Activated CD4-positive, alpha-beta memory T cell treated with anti-CD3 and anti-CD28 coated beads, Interleukin-2, amount 10 ng/mL, durations not matched to agents 7 days and 5 days (primary cell): ENCODE data around the gene MAFG. TPM values are rescaled to one million over a fixed set of nuclear protein-coding genes. Genes with fewer than 3 reads are reported as not detected.

ENCODE experiments used
- CTCF ChIA-PET: fragments of 350-600 bp; sonication (Branson Sonifier 250); formaldehyde crosslinking; loops from one replicate; lab custom pipeline; 2021; ENCODE audit warnings: antibody characterized with exemption, inconsistent platforms; lab: Charles Lee
- POLR2A ChIA-PET: fragments of 350-600 bp; sonication (Branson Sonifier 250); formaldehyde crosslinking; loops from one replicate; lab custom pipeline; 2021; ENCODE audit warnings: antibody characterized with exemption; lab: Charles Lee
- DNase-seq: peaks from one replicate; pipeline ENCODE4 v3.0.0-alpha.2; 2020
- H3K27ac Mint-ChIP-seq: one replicate; pipeline ENCODE4 v1.8.0; 2021; ENCODE audit warnings: mild to moderate bottlenecking, mixed read lengths
- H3K27me3 Mint-ChIP-seq: one replicate; pipeline ENCODE4 v1.8.0; 2021; ENCODE audit warnings: mixed read lengths
- H3K36me3 Mint-ChIP-seq: one replicate; pipeline ENCODE4 v1.8.0; 2021; ENCODE audit warnings: low read depth, mixed read lengths
- H3K4me1 Mint-ChIP-seq: one replicate; pipeline ENCODE4 v1.8.0; 2021; ENCODE audit warnings: mixed read lengths
- H3K4me3 Mint-ChIP-seq: one replicate; pipeline ENCODE4 v1.8.0; 2021; ENCODE audit warnings: mild to moderate bottlenecking, mixed read lengths
- H3K9me3 Mint-ChIP-seq: one replicate; pipeline ENCODE4 v1.8.0; 2021; ENCODE audit warnings: mixed read lengths
- total RNA-seq, 2 experiments: library from RNA; stranded (reverse); gene quantifications; one replicate each; pipeline ENCODE4 v1.2.3, GENCODE V29; 2021

The MAFG gene
- total RNA-seq, 2 experiments from 2014 or later, result 35.2 to 36.5 TPM

DNA sequence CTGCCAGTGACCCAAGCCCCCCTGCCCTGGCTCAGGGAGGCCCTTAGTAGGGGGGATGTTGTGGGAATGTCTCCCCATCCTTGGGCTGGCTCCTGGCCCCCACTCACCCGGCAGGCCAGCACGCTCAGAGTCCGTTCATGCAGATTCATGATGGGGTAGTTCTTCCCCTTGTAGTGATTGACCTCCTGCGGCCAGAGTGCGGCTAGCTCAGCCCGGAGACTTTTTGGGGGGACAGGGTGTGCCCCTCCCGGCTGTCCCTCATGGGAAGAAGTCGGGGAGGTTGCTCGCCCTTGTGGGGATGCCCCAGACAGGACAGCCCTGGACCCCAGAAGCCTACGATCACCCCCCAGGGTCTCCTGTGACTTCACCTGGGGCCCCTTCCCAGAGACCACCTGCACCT is 21.5 kb downstream of the MAFG start:
- Mint-ChIP-seq H3K4me3 (no peak overlapping the region), H3K4me1 (peaks cover 18% of the 10 kb centered on the region), H3K9me3 (no peaks in the 10 kb centered on the region), H3K27me3 (peaks cover 6% of the 10 kb centered on the region), H3K36me3 (peaks cover 9% of the 10 kb centered on the region), H3K27ac (no peak overlapping the region)
- CTCF ChIA-PET, result no interaction called here
- POLR2A ChIA-PET, result interaction anchor here (2.0 kb wide), 1 partner anchor 14 kb away, joined by 5 read pairs; the partner anchor contains the start of genes ALYREF and ANAPC11
- no peak for DNase-seq

DNA sequence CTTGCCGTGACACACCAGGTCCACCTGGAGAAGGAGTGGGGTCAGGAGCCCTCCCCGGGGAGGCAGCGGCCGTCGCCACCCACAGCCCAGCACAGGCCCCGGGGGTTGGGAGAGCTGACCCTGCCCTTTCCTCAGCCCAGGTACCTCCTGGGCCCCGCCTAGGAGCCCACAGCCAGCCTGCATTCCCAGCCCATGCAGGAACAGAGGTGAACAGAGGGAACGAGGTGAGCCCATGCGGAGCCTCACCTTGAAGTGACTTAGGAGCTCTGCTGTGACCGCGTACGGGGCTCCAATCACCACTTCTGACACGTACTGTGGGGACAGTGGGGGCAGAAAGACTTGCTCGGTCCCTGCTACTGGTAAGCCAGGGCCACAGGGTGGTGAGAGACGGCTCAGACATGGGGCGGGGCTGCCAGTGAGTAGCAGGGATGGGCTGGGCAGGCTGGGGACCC is 22.1 kb downstream of the MAFG start:
- Mint-ChIP-seq H3K4me1 (peaks cover 18% of the 10 kb centered on the region), H3K27ac (no peak overlapping the region), H3K27me3 (peaks cover 9% of the 10 kb centered on the region), H3K9me3 (no peaks in the 10 kb centered on the region), H3K4me3 (no peak overlapping the region), H3K36me3 (peaks cover 12% of the 10 kb centered on the region)
- DNase-seq, result no peak
- CTCF ChIA-PET, result no interaction called here
- POLR2A ChIA-PET, result interaction anchor here (2.0 kb wide), 1 partner anchor 13 kb away, joined by 5 read pairs; the partner anchor contains the start of genes ALYREF and ANAPC11

DNA sequence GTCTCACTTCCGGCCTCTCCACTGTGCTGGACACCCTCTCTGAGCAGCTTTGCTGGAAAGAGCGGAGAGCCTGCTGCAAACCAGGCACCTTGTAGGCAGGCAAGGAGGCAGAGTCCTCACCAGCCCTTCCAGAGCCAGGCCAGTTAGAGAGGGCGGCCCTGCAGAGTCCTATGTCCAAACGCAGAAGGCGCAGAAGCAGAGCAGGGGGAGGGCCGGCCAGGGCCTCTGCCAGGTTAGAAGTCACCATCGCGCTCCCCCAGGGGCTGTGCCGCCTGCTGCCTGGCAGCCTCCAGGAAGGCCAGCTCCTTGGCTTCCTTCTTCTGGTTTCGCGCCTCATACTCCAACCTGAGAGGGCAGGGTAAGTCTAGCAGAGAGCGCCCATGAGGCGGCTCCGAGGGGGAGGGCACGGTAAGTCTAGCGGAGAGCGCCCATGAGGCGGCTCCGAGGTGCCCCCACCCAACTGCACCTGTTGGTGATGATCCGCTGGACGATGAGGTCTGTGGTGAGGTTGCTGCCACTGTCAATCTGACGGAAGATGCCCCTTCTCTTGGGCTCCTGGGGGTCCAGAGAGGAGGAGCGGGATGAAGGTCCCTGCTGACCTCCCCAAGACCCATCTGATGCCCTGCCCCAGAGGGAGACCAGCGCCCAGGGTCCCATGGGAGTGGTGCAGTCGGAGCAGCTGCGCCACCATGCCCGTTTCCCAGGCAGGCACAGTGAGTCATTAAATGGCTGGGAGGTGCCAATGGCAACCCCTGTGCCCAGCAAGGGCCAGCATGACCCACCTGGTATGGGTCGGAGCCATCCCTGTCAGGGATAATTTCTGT is 22.7 kb downstream of the MAFG start:
- Mint-ChIP-seq H3K36me3 (peaks cover 17% of the 10 kb centered on the region), H3K4me3 (no peak overlapping the region), H3K9me3 (no peaks in the 10 kb centered on the region), H3K27me3 (peaks cover 9% of the 10 kb centered on the region), H3K27ac (no peak overlapping the region), H3K4me1 (peaks cover 12% of the 10 kb centered on the region)
- ChIA-PET POLR2A (interaction anchor here (1.5 to 2.0 kb wide), 2 partner anchors 13 to 34 kb away, joined by 4 to 5 read pairs; partner anchors contain the start of genes ALYREF, ANAPC11 and ARHGDIA), CTCF (no interaction called here)
- DNase-seq, result no peak

DNA sequence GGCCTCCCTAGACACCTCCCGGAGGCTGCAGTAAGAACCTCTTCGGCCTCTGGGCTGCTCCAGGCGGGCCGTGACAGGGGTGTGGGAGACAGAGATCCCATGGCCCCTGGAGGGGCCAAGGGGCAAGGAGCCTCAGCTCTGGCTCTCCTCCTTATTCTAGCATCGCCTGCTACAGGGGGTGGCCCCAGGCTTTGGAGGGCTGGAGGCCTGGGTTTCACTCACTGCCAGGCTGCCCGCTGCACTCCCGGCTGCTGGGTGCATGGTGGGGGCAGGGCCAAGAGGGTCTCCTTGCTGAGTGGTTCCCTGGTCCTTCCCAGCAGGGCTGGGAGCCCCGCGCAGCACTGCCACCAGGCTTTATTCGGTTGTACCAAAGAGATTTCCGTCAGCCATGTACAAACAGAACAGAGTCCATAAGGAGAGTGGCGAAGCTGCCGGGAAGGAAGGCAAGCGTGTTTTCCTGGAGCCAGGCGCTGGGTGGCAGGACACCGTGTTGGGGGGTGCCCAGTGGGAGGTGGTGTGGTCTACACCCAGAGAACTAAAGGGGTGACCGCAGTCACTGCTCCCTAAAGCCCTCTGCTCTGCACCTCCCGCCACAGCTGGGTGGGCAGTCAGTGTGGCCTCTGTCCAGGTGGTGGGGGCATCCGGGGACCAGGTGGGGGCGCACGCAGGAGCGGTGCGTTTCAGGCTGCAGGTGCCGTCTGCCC is 23.5 kb downstream of the MAFG start:
- H3K36me3 Mint-ChIP-seq, result peaks cover 18% of the 10 kb centered on the region
- H3K4me1 Mint-ChIP-seq, result peaks cover 9% of the 10 kb centered on the region
- H3K27me3 Mint-ChIP-seq, result peaks cover 9% of the 10 kb centered on the region
- H3K27ac Mint-ChIP-seq, result no peak overlapping the region
- POLR2A ChIA-PET, result interaction anchor here (1.5 kb wide), 1 partner anchor 33 kb away, joined by 4 read pairs; the partner anchor contains the start of gene ARHGDIA
- CTCF ChIA-PET, result no interaction called here
- no peaks in the 10 kb centered on the region for H3K9me3 Mint-ChIP-seq
- DNase-seq, result no peak
- no peak overlapping the region for H3K4me3 Mint-ChIP-seq

DNA sequence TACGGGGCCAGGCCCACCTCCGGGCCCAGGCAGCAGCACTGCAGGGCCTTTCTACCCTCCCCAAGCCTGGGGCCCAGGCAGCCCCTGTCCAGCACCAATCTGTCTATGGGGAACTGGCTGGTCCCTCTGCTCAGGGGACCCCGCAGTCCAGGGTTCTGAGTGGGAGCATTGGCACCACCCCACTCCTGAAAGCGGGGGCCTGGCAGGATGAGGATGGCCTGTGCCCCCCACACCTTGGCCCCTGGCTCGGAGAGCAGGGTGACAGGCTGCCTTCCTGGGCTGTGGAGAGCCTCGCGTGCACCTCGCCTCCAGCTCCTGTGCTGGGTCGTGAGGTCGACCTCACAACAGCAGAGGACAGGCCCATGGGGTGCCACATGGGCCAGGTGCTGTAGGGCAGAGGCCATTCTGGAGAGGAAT is 24.1 kb downstream of the MAFG start:
- DNase-seq, result no peak
- POLR2A ChIA-PET, result interaction anchor here (1.5 kb wide), 2 partner anchors 14 to 33 kb away, joined by 4 to 6 read pairs; partner anchors contain the start of genes ARHGDIA and SIRT7
- H3K27me3 Mint-ChIP-seq, result peaks cover 9% of the 10 kb centered on the region
- H3K4me3 Mint-ChIP-seq, result no peak overlapping the region
- no peak overlapping the region for H3K27ac Mint-ChIP-seq
- peaks cover 13% of the 10 kb centered on the region for H3K36me3 Mint-ChIP-seq
- CTCF ChIA-PET, result no interaction called here
- peaks cover 7% of the 10 kb centered on the region for H3K4me1 Mint-ChIP-seq
- no peaks in the 10 kb centered on the region for H3K9me3 Mint-ChIP-seq

DNA sequence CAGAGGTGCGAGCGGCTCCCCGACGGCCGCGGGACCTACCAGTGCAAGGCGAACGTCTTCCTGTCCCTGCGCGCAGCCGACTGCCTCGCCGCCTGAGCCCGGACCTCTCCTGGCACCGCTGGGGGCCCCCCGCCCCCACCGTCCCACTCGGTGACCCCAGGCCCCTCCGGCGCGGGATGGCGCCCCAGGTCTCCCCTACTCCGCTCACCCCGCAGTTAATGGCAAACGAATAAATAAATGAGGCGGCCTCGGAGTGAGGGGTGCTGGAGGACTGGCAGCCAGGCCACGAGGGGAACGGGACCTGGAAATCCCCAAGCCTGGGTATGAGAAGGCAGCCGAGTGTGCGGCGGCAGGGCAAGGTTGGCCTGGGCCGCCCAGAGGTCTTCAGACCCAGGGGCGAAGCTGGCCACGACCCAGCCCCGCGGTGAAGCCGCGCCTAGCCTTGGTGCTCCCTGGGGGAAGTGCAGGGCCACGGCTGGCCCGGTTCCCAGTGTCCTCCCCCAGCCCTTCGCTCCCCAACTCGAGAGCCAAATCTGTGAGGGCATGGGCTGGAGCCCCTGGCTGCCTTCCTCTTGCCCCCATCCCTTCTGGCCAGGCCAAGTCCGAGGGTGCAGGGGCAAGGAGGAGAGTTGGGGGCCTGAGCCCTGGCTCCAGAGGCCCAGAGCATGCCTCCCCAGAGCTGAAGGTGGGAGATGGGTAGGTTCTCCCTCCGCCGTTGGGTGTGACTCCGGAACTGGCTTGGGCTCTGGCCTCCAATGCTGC is 24.7 kb downstream of the MAFG start:
- no peak for DNase-seq
- ChIA-PET CTCF (no interaction called here), POLR2A (interaction anchor here (1.1 to 2.3 kb wide), 4 partner anchors 11 to 110 kb away, joined by 3 to 10 read pairs (median 5); partner anchors contain the start of genes ALYREF, ANAPC11, ARHGDIA and SIRT7)
- peaks cover 9% of the 10 kb centered on the region for H3K27me3 Mint-ChIP-seq
- peaks cover 6% of the 10 kb centered on the region for H3K4me1 Mint-ChIP-seq
- H3K4me3 Mint-ChIP-seq, result no peak overlapping the region
- no peak overlapping the region for H3K27ac Mint-ChIP-seq
- no peaks in the 10 kb centered on the region for H3K9me3 Mint-ChIP-seq
- H3K36me3 Mint-ChIP-seq, result peaks cover 11% of the 10 kb centered on the region

DNA sequence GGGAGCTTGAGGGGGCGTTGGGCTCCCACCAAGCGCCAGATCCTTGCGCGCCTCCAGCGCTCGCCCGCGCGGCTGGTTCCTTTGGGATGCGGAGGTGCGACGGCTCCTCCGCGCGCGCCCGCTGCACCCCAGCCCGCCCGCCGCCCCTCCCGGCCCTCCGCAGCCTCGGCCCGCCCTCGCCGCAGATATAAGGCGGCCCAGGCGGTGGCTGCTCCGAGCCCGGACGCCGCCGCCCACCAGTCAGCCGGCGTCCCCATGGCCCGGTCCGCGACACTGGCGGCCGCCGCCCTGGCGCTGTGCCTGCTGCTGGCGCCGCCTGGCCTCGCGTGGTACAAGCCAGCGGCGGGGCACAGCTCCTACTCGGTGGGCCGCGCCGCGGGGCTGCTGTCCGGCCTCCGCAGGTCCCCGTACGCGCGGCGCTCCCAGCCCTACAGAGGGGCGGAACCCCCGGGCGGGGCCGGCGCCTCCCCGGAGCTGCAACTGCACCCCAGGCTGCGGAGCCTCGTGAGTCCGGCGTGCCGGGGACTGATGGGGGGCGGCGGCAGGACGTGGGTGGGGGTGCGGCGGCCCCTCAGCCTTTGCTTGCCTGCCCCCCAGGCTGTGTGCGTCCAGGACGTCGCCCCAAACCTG is 25.4 kb downstream of the MAFG start, which contains the start of gene NPB:
Gene NPB, plus strand, starts transcription at position 216 of the 630 bp plus-strand sequence. Its CDS starts 40 bp downstream, at position 256.
- ChIA-PET POLR2A (interaction anchor here (1.1 to 2.3 kb wide), 5 partner anchors 10 to 111 kb away, joined by 3 to 10 read pairs (median 3); partner anchors contain the start of genes ALYREF, ANAPC11 and SIRT7), CTCF (no interaction called here)
- Mint-ChIP-seq H3K36me3 (peaks cover 11% of the 10 kb centered on the region), H3K9me3 (no peaks in the 10 kb centered on the region), H3K4me3 (peak within 1 kb of the TSS; percentile 10), H3K4me1 (peaks cover 6% of the 10 kb centered on the region), H3K27ac (peak within 1 kb of the TSS; percentile 26), H3K27me3 (peaks cover 9% of the 10 kb centered on the region)
- DNase-seq, result no peak

DNA sequence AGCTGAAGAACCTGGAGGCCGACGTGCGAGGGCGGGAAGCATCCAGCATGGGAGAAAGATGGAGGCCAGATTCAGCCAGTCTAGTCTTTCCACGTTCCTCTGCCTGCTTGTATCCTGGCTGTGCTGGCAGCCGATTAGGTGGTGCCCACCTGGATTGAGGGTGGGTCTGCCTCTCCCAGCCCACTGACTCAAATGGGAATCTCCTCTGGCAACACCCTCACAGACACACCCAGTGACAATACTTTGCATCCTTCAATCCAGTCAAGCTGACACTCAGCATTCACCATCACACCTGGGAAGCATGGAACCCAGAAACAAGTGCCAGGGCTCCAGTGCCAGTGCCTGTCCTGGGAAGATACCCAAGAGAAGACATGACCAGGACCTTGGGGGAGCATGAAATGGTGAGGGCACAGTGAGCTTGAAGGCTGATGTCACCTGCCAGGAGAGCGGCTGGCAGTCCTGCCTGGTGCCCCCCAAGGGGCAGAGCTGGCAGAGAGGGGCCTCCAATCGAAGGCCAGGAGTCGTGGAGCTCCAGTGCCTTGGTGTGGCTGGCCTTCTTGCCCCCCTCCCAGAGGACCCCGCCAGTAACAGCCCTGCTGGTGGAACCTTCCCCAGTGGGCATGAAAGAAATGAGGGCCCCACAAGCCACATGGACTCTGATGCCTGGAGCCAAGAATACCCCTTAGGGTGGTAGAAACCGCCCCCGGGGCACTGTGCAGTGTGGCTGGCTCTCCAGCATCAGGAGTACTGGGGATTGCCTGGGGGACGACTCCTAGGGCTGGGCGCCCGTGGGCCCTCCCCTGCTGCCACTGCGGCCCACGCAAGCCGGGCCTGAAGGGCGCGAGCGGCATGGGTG is 26.1 kb downstream of the MAFG start:
- CTCF ChIA-PET, result no interaction called here
- Mint-ChIP-seq H3K27me3 (peaks cover 9% of the 10 kb centered on the region), H3K4me3 (peak overlapping the region; percentile 10), H3K27ac (peak overlapping the region; percentile 26), H3K36me3 (peaks cover 13% of the 10 kb centered on the region), H3K9me3 (no peaks in the 10 kb centered on the region), H3K4me1 (peaks cover 6% of the 10 kb centered on the region)
- no peak for DNase-seq
- POLR2A ChIA-PET, result interaction anchor here (1.1 to 2.3 kb wide), 4 partner anchors 9 to 112 kb away, joined by 3 to 10 read pairs (median 3); partner anchors contain the start of genes ALYREF and ANAPC11

DNA sequence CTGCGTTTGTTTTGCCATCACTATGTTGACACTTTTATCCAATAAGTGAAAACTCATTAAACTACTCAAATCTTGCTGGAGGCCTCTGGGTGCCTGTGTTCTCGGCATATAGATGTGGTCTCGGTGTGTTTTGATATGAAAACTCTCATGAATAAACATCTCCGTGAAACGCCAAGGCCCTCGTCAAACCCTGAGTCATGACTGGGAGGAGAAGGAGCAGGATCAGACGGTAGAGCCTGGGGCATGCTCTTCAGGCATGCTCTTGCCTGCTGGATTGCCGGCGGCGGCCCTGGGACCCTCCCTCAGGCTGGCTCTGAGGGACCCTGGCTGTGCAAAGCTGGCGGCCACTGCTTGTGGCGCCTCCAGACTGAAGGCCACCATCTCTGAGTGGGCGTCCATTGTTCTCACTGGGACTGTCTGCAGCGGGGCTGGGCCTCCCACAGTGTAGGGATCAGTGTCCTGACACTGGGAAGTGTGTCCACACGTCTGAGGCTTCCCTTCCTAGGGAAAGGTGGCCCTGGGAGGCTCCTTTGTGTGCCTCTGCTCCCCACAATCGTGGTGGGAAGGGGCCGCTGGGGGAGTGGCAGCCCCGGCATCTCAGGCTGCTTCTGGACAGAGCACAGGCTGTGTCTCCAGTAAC is 27.2 kb downstream of the MAFG start:
- H3K4me3 Mint-ChIP-seq, result no peak overlapping the region
- POLR2A ChIA-PET, result interaction anchor here (1.5 kb wide), 1 partner anchor 23 kb away, joined by 3 read pairs; no protein-coding TSS in a partner anchor
- CTCF ChIA-PET, result no interaction called here
- peaks cover 6% of the 10 kb centered on the region for H3K4me1 Mint-ChIP-seq
- H3K9me3 Mint-ChIP-seq, result no peaks in the 10 kb centered on the region
- H3K27ac Mint-ChIP-seq, result no peak overlapping the region
- no peak for DNase-seq
- H3K36me3 Mint-ChIP-seq, result peaks cover 17% of the 10 kb centered on the region
- peaks cover 9% of the 10 kb centered on the region for H3K27me3 Mint-ChIP-seq

DNA sequence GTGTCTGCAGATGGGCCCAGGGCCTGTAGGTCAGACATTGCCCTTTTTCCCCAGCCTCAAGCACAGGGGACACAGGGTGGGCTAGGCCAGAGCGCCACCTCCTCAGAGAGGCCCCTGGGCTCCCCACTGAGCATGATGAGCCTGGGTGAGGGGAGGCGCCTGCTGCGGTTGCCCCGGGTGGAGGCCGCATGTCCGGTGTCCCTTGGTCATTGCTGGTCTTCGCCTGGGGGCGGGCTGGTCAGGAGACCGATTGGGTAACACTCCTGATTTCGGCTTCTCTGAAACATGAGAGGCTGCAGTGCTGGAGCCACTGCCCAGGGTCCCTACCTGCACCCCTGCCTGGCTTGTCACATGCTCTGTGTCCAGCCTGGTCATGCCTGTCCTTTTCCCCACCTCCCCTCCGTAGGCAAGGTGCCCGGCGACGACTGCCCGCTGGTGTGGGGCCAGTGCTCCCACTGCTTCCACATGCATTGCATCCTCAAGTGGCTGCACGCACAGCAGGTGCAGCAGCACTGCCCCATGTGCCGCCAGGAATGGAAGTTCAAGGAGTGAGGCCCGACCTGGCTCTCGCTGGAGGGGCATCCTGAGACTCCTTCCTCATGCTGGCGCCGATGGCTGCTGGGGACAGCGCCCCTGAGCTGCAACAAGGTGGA is 27.9 kb downstream of the MAFG start:
- Mint-ChIP-seq H3K36me3 (peaks cover 19% of the 10 kb centered on the region), H3K4me3 (no peak overlapping the region), H3K27ac (no peak overlapping the region), H3K27me3 (peaks cover 9% of the 10 kb centered on the region), H3K9me3 (no peaks in the 10 kb centered on the region), H3K4me1 (peaks cover 6% of the 10 kb centered on the region)
- ChIA-PET CTCF (no interaction called here), POLR2A (no interaction called here)
- DNase-seq, result no peak
